C4-2B (cell line): ENCODE data around the gene RNF227.

ENCODE experiments used
- H3K27ac ChIP-seq: fragments of 450-650 bp; 2 replicates; pipeline ENCODE4 v1.5.1; 2017
- ZFX ChIP-seq: fragments of 450-650 bp; IDR thresholded peaks from 2 replicates; pipeline ENCODE4 v1.6.1; 2017
- TF ChIP-seq, protein P1 (sequence below): fragments of 450-650 bp; conservative IDR thresholded peaks from 2 replicates; pipeline ENCODE4 v1.5.1; 2017; ENCODE audit warnings: mild to moderate bottlenecking

RNF227 gene

GRCh38 chr17:7887482-7888183 lies 28.5 kb downstream of the RNF227 start:
- TF ChIP-seq, protein P1, sequence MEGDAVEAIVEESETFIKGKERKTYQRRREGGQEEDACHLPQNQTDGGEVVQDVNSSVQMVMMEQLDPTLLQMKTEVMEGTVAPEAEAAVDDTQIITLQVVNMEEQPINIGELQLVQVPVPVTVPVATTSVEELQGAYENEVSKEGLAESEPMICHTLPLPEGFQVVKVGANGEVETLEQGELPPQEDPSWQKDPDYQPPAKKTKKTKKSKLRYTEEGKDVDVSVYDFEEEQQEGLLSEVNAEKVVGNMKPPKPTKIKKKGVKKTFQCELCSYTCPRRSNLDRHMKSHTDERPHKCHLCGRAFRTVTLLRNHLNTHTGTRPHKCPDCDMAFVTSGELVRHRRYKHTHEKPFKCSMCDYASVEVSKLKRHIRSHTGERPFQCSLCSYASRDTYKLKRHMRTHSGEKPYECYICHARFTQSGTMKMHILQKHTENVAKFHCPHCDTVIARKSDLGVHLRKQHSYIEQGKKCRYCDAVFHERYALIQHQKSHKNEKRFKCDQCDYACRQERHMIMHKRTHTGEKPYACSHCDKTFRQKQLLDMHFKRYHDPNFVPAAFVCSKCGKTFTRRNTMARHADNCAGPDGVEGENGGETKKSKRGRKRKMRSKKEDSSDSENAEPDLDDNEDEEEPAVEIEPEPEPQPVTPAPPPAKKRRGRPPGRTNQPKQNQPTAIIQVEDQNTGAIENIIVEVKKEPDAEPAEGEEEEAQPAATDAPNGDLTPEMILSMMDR, result no peak; the same call in 1 of the 2 replicates
- no peak for TF ChIP-seq ZFX
- H3K27ac ChIP-seq, result peak overlapping the region; percentile 100

DNA sequence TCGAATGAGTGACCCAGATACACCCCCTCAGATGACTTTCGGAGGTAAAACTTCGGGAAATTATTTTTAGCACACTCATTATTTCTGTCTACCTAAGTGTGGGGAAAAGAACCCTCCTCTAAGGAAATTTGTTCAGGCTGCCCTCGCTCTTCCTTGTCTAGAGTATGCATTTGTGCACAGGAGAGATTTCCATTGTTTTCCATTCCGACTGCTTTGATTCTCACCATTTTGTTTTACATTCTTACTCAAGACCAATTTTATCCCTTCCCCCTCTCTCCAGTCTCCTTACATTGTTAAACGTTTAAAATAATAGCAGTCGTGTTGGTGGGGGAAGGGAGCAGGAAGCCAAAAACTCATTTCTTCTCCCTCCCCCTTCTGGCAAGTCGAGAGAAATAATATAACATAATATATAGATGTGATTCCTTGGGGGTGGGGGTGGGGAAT lies 29.0 kb downstream of the RNF227 start:
- H3K27ac ChIP-seq, result peak overlapping the region; percentile 100
- TF ChIP-seq, protein P1, result no peak; the same call in 1 of the 2 replicates
- no peak for TF ChIP-seq ZFX

GRCh38 chr17:7886227-7887037 lies 29.7 kb downstream of the RNF227 start:
- TF ChIP-seq, protein P1, result no peak
- no peak for TF ChIP-seq ZFX
- peak overlapping the region; percentile 100 for H3K27ac ChIP-seq

DNA sequence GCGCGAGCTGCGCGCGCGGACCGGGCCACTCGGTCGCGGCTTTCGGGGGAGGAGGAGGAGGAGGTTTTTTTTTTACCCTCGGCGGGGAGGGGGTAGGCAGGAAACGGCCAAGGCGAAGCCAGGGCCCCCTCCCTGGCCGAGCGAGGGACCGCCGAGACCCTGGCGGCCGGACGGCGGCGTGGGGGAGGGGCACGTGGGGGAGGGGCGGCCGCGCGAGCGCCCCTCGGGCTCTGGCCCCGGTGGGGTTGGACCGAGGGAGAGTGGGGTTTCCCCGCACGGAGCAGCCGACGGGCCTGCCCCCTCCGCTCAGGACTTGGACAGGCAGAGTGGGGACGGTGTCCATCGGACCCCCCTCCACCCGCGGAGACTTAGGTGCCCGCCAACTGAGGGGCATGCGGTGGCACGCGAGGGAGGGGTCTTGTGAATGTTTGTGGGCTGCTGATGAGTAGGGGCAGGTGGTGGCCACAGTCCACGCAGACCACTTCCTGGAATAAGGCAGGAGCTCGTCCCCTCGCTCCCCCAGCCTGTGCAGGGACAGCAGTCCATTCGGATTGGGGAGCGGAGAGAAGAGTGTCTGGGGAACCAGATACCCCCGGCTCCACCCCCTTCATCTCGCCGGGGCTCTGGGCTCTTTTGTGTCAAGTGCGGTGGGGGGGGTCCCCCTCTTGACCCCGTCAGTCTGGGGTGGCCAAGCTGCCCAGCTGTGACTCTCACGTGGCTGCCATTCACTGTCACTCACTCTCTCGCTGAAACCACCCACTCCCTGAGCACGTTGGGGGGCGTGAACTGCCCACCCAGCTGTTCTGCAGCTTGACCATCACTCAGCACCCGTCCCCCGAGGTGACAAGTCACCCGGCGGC lies 30.5 kb downstream of the RNF227 start:
- peak overlapping the region; percentile 100 for H3K27ac ChIP-seq

DNA sequence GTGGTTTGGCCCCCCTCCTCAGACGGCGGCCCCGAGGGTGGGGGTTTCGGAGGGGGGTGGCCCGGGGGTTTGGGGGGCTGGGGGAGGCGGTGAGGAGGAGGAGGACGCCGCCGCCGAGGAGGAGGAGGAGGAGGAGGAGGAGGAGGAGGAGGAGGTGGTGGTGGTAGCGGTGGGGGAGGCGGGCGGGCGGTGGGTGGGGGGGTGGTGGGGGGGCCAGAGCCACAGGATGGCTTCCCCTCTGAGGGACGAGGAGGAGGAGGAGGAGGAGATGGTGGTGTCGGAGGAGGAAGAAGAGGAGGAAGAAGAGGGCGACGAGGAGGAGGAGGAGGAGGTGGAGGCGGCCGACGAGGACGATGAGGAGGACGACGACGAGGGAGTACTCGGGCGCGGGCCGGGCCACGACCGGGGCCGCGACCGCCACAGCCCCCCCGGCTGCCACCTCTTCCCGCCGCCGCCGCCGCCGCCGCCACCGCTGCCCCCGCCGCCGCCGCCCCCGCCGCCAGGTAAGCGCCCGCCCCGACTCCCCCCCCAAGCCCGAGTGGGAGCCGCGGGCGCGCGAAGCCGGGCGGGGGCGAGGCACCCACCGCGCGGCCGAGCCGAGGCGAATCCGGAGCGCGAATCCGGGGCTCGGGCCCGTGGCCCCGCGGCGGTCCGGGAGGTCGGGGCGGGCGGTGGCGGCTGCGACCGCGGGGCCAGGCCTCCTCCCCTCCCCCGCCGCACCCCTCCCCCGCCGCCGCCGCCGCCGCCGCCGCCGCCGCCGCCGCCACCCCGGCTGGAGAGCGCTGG lies 31.3 kb downstream of the RNF227 start:
- H3K27ac ChIP-seq, result peak overlapping the region; percentile 100
- TF ChIP-seq, protein P1, result no peak
- TF ChIP-seq ZFX, result peak; percentile 59; the same call in 1 of the 2 replicates

More for the DNA sequence above, 30.5 kb downstream of the RNF227 start:
- TF ChIP-seq, protein P1, result no peak
- no peak for TF ChIP-seq ZFX

GRCh38 chr17:7883781-7884386 lies 32.2 kb downstream of the RNF227 start:
- TF ChIP-seq ZFX, result no peak
- TF ChIP-seq, protein P1, result no peak
- no peak overlapping the region for H3K27ac ChIP-seq
